ENCODE results near the gene GRIK3.
"Not testable (repeated sequence)": the region's sequence is repeated elsewhere in the genome, so short reads cannot be mapped to it uniquely, and the experiment has no call there.

The GRIK3 gene

DNA sequence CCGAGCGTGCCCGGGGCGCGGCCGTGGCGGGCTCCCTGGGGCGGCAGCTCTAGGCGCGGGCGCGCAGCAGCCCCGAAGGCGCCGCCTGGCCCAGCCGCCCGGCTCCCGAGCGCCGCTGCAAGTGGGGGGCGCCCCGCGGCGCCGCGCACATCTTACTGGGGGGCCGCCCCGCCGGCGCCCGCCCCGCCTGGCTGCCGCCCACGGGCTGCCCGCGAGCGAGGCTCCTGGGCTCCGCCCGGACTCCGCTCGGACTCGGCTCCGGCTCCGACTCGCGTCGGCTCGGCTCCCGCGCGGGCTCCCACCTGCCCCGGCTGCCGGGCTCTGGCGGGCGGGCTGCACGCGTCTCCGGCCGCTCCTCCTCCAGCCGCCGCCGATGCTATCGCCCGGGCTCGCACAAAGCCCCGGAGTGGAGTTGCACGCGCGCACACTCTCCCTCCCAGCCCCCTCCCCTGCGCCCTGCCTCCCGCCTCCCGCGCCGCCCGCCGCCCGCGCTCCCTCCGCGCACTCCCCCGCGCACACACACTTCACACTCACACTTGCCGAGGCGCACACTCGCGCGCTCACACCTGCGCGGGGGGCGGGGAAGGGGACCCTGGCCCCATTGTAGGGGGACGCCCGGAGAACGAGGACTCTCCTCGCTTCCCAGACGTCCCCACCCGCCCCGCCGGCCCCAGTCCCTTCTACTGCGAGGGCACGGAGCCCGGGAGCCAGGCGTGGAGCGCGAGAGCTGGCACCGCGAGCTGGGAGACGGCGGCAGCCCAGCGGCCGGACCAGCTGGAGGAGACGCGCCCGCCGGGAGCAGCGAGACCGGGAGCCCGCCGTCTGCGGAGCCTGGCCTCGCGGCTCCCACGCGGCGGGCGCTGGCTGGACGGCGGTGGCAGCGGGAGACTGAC is at the start of gene GRIK3:
TSS of gene GRIK3 (minus strand) at position 395 of the 893 bp plus-strand sequence. CDS start 407 bp downstream, outside the sequence.
- DNase-seq, result no peak

DNA sequence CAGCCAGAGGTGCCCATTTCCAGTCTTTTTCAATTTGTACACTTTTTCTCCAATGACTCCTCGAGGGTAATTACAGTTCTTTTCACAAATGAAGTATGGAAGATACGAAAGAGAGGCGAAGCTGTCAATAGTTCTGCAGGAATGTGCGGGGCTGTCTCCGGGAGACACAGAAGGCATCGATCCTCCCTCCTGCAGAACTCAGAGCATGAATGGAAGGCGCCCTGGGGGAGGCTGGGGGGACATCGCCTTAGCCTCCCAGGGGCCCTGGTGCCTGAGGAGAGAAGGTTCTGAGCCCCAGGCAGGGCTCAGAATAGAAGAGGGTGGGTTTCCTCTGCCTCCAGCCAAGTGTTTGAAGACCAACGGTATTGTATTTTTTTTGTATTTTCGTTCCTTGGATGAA is 49.7 kb upstream of the GRIK3 start:
- DNase-seq, result no peak

DNA sequence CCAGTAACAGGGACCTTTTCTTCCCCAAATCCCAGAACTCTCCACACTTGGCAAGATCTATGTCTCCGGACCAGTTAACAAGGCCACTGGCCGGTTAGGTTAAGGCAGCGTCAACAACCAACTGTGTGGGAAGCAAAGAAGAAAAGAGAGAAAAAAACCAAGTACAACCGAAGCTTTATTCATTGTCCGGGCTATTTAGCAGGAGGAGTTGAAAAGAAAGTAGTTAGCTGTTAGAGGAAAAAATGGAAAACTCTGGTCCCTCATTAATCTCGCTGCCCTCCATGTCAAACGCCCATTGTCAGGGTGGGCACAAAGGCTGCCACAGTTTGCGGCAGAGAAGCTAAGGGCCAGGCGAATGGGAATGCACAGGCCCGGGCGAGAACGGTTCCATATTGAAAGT is 49.3 kb upstream of the GRIK3 start:
- no peak for DNase-seq

DNA sequence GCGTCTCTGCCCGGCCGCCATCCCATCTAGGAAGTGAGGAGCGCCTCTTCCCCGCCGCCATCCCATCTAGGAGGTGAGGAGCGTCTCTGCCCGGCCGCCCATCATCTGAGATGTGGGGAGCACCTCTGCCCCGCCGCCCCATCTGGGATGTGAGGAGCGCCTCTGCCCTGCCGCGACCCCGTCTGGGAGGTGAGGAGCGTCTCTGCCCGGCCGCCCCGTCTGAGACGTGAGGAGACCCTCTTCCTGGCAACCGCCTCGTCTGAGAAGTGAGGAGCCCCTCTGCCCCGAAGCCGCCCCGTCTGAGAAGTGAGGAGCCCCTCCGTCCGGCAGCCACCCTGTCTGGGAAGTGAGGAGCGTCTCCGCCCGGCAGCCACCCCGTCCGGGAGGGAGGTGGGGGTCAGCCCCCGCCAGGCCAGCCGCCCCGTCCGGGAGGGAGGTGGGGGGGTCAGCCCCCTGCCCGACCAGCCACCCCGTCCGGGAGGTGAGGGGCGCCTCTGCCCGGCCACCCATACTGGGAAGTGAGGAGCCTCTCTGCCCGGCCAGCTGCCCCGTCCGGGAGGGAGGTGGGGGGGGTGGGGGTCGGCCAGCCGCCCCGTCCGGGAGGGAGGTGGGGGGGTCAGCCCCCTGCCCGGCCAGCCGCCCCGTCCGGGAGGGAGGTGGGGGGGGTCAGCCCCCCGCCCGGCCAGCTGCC is 46.1 kb upstream of the GRIK3 start:
- DNase-seq, result not testable (repeated sequence)

DNA sequence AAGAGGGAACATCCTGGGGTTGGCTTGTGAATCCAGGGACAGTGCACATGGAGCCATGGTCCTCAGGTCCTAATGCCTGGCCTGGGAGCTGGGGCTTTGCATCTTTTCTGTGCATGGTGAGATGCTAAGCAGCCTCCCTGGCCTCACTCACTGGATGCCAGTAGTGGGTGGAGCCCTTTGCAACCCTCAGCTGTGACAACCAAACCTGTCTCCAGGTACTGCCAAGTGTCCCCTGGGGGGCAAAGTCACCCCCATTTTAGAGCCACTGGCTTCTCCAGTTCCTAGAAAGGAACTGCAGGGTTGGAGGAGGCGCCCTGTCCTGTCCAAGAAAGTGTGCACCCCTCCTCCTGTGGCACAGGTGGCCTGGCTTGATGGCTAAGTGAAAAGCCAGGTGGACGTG is 44.6 kb upstream of the GRIK3 start:
- DNase-seq, result no peak

DNA sequence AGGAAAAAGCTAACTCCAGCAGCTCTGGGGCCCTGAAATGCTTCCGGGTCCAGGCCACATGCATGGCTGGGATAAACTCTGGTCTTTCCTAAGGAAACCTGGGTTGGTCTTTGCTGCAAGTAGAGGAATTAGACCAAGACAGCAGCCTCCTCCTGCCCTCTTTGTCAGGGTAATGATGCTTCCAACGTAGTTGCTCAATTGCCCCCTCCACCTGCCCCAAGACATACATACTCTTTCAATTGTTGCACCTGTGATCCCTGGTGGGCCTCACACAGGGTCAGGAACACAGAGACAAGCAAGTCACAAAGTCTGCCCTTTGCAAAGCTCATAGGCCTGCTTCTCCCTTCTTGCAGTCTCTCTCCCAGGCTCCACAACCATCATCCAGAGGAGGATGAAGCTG is 41.9 kb upstream of the GRIK3 start:
- no peak for DNase-seq

DNA sequence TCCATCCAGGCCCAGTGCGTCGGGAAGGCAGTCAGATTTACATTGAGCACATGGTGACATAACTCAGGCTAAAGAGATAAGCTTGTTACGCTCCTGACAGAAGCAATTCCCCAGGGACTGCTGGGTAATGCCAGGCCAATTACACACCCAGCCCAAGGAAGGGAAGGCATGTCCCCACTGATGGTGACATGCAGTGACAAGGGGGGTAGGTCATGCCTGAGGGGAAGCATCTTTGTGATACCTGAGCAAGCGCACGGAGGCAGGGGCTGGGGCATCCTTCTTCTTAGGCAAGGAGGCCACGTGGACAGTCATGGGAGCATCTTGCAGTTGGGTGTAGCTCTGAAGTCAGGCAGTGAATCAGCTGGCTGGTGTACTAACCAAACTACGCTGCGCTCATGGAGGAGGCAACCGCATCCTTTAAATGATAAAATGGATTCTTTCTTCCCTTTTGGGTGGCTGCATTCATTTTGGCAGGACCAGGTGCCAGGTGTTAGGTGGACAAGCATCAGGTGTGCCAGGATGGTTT is 39.6 kb upstream of the GRIK3 start:
- no peak for DNase-seq

DNA sequence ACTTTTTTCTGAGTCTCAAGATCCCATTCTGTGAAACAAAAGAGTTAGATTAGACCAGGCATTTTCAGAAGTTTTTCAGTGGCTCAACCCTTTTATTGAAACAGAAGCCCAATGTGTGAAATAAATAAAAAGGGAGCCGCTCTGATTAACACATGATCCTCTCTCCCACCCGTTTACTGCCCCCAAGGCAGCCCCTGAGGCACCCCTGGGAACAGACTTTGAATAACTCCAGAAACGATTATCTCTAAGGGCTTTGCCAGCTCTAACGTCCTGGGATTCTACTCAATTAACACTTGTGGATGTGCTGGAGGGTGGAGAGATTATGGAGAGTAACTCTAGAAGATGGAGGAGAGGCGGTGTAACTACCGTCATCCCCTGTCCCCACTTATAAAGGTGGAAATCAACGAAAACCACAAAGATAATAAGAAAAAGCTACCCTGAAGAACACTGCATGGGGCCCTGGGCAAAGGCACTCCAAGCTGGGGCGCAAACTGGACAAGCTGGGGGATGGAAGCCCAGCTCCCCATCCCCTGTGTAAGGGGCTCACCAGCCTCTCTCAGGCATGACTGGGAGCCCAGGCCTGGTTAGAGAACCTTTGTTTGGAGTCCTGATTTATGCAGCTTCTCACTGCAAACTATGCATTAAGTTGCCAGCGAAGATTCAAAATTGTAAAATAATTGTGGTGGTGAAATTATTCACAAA is 39.0 kb upstream of the GRIK3 start:
- DNase-seq, result no peak

DNA sequence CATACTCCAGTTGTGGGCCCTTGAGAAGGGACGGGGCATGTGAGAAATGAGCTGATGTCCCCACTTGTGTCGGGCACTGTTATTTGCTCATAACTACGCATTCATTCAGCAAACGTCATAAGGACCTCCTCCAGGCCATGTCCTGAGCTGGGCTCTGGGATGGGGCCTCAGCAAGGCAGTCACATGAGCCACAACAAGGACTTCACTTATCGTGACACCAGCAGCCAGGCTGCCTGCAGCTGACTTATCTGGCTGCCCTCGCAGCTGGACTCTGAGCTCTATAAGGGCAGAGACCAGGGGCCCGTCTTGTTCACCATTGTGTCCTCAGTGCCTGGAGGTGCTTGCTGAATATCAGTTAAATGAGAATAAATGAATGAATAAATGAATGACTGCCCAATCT is 37.5 kb upstream of the GRIK3 start:
- no peak for DNase-seq

DNA sequence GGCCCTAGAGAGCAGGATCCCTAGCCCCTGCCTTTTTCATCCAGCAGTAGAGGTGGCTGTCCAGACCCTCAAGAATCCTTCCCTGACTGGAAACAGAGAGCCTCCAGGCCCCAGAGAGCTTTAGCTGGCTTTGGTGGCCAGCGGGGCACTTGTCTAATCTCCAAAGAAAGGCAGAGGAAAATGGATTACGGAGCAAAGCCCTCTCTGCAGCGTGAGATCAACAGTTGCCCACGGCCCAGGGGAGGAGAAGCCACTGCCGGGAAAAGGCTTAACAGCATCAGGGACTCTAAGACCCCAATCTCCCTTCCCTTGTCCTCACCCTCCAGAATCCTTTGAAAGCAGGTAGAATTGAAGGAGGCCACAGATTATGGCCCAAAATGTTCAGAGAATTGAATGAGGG is 35.8 kb upstream of the GRIK3 start:
- no peak for DNase-seq

DNA sequence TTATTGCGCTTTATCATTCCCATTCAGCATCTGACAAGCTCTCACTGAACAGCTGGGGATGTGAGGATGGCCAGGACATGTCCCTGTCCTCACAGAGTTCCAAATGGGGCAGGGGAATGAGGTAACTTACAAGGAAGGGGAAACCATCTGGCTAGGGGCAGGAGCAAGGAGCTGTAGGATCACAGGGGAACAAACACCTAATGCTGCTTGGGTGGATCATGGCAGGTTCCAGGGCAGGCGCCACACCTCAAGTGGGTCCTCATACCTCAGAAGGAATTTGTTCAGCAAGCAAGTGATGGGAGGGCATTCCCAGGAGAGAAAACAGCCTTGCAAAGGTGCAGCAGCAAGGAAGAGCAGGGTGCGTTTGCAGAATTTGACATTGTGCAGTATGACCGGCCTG is 35.1 kb upstream of the GRIK3 start:
- no peak for DNase-seq

DNA sequence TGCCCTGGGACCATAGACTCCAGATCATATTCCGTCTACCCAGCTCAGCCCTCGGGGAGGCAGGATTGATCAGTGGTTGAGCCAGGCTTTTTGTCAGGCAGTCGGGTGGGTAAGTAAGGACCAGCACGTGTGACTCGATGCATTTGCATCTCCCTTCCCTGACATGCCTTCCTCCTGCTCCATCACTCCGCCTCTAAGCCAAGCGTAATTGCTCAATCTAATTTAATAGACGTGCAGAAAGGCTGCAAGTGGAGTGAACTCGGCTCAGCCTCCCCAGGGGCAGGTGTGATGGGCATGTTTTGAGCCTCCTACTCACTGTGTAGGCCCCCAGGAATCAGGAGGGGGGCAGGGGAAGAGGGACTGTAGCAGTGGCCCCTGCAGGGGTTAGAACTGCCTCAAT is 34.6 kb upstream of the GRIK3 start:
- no peak for DNase-seq

DNA sequence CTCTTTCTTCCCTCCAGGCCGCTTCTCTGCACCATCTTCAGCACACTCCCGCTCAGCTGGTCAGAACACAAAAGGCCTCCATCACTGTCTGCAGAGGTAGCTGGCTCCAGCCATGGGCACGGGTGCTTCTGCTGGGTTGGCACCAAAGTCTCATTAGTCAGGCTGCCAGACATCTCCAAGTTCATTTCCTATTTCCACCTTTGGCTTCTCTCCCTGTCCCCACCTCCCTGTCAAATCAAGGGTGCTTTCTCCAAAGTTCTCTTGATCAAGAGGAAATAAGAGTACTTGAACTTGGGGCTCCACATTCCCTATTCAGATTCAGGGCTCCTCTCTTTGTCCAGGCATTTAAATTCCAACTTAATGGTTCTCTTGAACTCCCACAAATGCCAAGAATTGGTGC is 33.9 kb upstream of the GRIK3 start:
- no peak for DNase-seq

DNA sequence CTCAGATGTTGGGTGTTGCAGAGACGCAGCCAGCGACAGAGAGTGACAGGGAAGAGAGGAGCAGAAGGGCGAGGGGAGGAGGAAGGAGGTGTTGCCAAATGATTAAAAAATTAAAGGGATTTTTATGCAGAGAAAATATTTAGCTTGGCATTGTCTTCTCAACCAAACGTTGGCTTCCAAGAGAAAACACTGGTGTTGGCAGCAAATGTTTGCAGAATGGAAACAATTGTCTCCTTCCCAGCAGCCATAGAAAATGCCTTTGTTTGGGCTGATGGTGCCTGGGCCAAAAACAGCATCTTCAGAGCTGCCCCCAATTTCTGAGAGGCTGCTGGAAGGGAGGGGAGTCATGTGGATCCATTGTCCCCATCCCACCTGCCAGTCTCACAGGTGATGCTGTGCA is 29.7 kb upstream of the GRIK3 start:
- DNase-seq, result peak; percentile 56

DNA sequence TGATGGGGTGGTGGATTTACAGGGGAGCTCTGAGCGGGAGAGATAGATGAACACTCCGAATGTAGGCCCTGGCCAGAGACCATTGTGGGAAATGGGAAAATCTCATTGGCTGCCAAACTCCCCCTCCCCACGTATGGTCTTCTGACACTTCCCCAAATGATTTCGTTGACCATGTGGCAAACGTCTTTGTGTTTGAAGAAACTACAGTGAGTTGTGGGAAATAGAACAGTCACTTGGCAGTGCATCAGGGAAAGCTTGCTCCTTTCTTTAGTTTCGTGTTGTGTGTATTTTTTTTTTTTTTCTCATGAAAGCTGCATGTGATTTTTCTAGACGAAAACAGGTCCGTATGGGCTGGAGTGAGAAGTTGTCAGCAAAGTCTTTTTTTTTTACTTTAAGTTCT is 25.0 kb upstream of the GRIK3 start:
- no peak for DNase-seq

DNA sequence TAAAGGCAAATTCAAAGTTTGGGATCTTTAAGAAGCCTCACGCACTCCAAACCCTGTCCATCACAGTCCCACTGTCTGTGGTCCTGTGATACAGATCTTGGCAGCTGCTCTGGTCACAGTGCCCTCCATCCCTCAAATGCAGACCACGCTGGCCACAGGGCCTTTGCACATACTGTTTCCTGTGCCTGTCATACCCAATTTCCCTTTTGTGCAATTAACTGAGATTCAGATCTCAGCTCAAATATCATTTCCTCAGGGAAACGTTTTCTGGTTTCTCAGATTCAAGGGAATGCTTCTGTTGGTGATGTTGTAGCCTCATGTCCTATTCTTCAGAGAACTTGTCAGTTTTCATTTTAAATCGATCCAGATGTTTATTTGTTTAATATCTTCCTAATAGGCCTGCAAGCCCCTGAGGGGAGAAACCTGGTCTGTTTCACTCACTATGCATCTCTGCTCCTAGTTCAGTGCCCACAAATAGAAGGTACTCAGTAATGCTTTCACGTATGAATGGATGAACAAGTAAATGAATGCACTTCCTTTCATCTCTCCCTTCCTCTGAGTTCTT is 24.2 kb upstream of the GRIK3 start:
- no peak for DNase-seq

DNA sequence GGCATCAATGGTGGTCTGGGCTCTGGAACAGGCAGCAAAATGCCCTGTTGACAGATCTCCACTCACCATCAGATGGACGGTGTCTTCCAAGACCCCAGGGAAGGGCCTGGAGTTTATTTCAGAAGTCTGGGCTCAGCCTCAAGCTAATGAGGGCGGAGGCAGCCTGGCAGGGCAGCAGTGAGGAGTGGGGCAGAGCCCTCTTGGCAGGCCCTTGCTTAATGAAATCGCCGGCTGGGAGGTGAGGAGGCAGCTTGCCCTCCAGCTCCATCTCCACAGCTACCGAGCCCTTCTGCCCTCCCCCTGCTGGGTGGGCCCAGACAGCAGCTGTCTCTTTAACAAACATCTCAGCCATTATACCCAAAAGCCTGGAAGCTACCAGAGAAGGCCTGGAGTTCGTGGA is 22.0 kb upstream of the GRIK3 start:
- DNase-seq, result no peak

DNA sequence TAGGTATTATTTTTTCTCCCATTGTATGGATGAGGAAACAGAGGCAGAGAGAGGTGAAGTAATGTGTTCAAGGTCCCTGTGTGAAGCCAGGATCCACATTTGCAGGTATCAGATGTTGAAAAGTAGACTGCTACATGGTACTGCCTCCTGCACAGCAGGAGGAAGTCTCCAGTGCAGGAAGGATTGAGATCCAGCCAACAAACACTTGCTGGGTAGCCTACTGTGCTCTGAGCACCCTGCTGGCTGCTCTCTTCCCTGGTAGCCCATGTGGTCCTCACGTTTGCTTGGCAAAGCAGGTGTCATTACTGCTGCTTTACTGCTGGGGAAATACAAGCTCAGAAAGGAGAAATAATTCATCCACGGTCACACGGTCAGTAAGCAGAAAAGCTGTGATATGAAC is 21.3 kb upstream of the GRIK3 start:
- peak; percentile 63 for DNase-seq

DNA sequence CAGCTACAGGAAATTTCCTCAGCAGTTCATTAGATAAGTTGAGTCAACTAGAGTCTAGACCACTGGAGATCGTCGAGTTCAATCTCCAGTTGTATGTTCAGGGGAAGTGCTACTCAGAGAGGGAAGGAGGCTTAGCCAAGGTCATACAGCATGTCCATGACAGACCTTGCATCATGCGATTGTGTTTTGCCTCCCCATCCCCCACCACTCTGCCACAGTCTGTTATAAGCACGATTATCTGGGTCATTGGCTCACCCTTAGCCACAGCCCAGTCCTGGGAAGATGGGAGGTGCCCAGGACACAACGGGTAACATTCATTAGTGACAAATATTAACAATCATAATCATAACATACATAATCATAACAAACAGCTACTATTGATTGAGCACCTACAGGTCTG is 18.9 kb upstream of the GRIK3 start:
- no peak for DNase-seq

DNA sequence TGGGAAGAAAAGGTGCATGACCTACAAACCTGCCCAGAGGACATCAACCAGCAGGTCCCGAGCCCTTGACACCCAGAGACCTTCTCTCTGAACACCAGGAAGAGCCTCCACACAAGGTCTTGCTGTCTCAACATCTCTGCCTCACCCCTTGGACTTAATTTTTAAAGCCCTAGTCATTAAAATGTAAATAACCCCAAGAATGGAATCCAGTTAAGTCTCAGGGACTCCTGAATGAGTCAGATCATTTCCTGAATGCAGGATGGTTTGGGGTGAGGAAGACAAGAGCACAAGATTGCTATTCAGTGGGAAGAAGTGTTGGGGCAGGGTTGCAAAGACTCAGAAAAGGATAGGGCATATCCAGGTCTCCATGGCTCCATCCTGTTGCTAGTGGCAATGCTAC is 17.8 kb upstream of the GRIK3 start:
- DNase-seq, result no peak

DNA sequence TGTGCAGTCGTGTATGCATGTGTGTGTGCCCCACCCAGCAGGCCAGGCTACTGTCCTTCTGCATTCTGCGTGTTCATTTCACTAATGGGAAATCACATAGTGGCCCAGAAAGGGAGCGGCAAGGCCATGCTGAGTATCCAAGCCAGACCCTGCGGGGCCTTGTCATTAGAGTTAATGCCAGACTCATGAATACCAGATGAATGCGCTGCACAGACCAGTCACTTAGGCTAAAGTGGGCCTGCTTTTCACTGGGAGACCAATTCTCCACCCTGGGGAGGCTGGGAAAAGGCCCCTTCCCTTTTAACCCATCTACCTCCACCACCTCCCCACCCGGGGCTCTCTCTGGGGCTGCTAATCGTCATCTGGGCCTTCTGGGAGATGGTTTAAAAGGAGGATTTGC is 17.0 kb upstream of the GRIK3 start:
- no peak for DNase-seq

DNA sequence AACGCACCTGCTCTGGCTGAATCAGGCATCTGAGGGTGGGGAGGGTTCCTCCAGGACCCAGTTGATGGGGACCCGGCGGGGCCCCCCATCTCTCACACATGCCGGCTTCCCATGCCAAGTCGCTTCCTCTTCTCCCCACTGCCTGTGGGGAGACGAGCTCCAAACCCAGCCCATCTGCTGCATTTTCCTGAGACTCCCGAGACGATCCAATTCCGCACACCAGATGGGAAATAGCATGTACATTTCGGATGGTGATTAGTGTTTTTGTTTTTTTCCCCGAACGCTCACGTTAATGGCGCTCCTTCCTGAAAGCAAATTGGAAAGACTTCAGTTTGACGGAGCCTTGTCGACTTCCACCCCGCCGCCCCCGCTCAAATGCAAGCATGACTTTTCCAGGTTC is 13.2 kb upstream of the GRIK3 start:
- DNase-seq, result no peak

DNA sequence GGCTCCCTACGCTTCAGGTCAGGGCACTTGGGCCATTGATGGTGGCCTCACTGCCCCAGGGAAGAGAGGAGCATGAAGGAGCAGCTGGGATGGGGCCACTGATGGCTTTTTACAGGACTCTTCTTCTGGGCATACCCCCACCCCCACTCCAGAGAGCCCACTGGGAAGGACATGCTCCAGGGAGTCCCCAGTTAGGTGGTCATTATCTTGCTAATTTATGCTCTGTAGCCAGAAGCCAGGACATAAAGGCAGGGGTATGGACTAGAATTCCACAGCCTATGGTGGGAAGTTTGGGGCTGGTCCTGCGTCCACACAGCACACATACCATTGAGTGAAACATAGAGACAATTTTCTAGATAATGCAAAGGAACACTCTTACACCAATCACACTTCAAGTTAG is 8.8 kb upstream of the GRIK3 start:
- DNase-seq, result no peak
